Activated CD4-positive, alpha-beta T cell treated with anti-CD3 and anti-CD28 coated beads, Interleukin-2, Interleukin-4, amounts not matched to agents 100 ng/mL and 50 ng/mL, durations not matched to agents 16 hours and 8 hours (primary cell): ENCODE data around the gene USP16.

ENCODE experiments used
- DNase-seq: peaks from one replicate; pipeline ENCODE4 v3.0.0-alpha.2; 2020; ENCODE audit warnings: low spot score

Gene USP16

DNA sequence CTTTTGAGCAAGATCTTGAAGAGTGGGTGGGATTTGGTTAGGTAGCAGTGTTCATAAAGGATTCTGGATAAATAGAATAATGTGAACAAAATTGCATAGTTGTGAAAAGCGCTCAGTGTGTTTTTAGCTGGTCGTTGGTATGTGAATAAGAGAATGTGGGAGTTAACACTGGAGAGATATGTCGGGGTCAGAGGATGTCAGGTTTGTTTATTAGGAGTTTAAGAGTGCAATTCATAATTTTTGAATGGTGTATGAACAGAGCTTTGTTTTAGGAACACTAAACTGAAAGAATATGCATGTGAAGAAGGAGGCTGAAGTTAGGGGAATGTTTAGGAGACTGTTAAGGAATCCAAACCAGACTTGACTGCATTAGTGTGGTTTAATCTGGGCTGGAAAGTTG, 9.4 kb downstream of the USP16 start:
- no peak for DNase-seq

DNA sequence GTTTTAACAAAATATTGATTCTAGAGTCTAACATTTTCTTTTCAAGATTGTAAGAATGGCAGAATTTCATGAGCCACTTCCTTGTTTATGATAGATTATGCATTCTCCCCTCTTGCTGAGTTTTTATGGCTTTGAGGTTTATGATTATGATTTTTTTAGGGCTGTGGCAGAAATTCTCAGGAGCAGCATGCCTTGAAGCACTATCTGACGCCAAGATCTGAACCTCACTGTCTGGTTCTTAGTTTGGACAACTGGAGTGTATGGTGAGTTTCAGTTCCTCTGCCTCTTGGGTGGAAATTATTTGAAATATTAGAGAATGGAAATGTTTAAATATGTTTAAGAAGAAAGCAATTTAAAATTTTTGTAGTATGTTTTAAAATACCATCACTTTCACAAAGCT, 10.2 kb downstream of the USP16 start:
- no peak for DNase-seq

DNA sequence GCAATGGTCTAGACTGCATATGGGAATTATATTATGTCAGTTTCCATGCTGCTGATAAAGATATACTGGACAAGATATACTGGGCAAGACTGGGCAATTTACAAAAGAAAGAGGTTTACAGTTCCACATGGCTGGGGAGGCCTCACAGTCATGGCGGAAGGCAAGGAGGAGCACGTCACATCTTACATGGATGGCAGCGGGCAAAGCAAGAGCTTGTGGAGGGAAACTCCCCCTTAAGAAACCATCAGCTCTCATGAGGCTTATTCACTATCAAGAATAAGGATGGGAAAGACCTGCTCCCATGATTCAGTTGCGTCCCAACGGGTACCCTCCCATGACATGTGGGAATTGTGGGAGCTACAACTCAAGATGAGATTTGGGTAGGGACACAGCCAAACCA, 27.8 kb downstream of the USP16 start:
- no peak for DNase-seq

DNA sequence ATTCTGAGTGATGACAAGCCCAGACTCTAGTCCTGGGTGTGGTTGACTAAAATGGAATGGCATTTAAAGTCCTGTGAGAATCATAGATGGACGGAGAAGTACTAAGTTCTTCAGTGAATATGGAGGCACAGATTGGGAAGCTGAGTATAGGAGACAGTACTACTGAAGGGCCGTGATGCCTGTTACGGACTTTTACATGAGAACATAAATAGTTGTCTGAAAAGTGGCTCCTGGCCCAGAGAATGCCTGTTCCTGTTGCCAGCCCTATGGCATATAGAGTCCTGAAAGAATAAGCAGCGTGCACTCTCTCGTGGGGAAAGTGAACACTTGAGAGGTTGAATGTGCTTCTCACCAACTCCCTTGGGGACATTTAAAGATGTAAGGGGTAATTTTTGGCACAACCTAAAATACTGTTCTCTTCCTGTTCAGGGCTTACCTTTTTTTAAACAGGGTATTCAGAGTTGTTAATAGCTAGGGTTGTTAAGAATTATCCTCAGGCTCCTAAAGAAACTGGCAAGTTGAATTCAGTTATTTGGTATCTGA, 28.6 kb downstream of the USP16 start:
- no peak for DNase-seq

DNA sequence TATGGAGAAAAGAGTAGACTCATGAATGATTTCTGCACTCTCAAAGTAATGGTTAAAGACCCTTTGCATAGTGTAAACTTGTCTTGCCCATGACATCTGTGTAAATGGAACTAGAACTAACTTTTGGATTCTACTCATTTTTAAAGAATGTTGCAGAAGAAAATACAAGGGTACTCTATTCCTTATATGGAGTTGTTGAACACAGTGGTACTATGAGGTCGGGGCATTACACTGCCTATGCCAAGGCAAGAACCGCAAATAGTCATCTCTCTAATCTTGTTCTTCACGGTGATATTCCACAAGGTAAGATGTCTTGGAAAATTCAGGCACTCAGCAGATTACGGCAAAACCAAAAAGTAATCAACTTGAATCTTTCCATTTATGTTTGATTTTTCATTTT, 29.2 kb downstream of the USP16 start:
- DNase-seq = no peak

DNA sequence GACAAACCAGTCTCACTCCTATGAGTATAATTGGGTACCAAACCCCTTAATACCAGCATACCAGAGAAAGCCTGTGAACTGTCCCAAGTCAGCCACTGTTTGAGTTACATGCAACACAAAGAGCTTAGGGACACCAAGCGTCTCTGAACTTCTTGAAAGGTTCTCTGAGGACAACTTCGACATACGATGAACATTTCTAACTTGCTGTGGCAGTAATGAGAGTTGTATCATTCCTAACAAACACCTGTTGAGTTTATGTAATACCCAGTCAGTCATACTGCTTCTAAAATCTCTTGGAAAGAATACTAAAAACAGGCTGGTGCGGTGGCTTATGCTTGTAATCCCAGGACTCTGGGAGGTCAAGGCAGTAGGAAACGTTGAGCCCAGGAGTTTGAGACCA, 30.6 kb downstream of the USP16 start:
- DNase-seq = no peak

DNA sequence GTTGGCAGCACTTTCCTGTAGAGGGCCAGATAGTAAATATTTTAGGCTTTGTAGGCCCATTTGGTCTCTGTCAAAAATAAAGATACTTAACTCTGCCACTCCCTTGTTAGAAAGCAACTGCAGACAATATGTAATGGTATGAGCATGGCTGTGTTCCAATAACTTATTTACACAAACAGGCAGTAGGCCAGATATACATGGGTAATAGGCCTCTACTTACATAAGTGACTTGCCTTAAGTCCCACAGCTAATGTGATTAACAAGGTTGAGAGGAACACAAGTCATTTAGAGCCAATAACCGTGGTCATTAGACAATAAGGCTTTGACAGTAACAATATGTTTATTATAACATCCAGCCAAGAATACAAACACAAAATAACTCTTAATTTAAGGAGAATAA, 31.5 kb downstream of the USP16 start:
- DNase-seq = no peak

DNA sequence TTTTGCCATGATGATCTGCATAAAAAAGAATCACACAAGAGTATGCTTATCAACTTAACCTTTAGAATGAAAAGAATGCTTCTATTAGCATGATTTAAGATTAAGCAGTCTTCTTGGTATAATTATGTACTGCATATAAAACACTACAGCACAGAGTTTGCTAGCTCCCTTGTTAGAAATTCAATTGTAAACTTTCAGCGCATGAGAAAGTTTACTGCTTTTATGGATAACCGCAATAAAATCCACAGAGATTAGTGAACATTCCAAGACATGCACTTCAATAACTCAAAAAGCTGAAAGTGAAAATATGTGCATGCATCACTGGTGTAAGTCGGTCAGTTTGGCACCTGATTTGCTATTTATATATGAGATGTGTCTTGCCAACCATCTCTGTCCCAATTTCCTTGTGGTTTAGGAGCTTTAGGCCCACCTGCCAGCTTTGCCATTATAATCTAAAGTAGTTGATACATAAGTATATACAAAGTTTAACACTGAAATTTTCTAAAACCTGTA, 32.1 kb downstream of the USP16 start:
- no peak for DNase-seq

DNA sequence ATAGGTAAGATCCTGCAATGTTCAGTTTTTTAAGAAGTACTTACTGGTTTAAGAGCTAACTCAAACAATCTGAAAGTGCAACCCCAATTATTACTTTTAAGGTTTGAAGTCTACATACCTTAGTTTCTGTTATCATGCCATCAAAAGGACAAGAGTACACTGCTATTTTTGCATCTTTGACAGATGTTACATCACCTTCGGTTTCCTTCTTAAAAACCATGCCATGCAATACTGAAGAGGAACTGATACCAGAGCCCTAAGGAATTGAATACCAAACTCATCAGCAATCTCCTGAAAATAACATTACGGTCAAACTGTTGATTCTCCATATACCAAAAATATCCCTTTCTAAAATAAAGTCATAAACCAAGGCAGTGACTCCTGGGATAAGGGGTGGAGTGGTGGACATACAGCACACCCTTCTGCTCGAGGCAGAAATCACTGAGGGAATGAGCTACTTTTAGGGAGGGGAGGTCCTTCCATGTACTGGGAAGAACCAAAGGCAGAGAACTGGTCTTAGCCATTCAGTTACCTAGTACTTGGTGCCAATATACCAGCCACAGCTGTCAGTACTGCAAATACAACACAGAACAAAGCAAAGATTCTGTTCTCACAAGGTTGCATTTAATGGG, 40.5 kb downstream of the USP16 start:
- DNase-seq = no peak

DNA sequence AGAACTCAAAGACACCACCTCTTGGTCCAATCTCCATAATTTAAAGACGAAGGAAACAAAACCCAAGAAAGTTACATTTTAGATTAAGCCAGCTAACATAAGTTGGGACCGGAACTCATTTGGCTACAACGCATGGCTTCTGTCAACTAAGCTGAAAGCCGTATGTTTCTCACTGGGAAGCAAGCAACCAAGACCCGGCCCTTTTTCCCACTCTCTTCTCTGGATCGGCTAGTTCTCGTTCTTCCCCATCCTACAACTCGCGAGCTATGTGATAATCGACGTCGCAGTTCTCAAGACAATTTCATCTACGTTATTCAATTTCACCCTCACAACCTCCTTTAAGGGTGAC, 48.4 kb downstream of the USP16 start:
- no peak for DNase-seq

DNA sequence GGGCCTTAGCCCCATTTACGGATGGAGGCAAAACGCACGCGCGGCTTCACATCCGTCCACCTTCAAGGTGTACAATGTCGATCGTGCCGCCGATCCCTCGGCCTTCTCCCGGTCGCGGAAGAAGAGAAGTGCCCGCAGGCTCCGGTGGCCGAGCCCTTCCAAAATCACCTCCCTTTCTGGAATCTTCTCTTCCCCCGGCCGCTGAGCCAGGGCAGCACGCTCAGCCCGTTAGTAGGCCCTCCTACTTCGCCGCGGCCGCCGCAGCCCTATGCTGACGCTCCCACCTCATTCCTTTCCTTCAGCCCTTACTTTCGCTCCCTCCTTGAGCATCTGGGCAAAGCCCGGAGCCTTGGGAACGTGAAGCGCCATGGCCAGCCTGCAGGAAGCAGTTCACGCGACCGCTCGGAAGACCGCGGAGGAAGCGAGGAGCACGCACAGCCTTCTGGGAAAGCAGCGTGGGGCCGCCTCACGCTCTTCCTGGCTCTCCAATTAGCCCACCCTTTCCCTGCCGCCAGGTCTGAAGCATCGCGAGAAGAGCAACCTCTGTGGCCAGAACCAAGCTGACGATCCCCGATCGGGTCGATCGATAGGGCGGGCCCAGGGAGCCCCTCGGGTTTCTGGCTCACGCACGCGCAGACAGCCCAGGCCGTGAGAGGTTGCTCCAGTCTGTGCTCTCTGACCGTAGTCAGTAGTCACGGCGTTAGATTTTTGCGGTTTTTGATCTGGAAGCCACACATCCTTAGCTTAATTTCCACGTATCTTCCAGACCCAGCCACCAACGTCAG, 48.9 kb downstream of the USP16 start, which contains the start of gene CCT8:
Gene CCT8 (minus strand): TSS at position 427 of the 785 bp plus-strand sequence. CDS start 58 bp downstream, at position 369.
- peak; percentile 100 for DNase-seq

DNA sequence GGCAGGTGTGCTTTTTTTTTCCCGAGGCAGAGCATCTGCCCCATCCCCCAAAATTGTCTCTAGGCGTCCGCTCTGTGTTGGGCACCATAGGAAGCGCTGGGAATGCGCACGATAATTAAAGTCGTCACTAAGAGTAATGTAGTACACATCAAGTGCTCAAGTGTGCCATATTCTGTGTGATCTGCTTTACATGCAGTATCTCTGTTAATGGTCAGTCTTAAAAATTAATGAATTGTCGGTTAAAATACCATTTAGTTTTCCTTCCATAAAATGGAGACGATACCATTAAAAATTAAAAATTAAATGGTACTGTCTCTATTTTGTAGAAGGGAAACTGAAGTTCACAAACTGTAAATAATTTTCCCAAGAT, 49.5 kb downstream of the USP16 start:
- DNase-seq = no peak

DNA sequence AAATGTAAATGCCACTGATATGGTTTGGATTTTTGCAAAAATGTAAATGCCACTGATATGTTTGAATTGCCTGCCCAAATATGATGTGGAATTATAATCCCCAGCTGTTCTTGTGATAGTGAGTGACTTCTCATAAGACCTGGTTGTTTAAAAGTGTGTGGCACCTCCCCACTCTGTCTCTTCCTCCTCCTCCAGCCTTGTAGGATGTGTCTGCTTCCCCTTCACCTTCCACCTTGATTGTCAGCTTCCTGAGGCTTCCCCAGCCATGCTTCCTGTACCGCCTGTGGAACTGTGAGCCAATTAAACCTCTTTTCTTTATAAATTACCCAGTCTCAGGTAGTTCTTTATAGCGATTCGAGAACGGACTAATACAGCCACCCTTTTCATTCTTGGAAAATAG, 50.3 kb downstream of the USP16 start:
- DNase-seq = no peak

DNA sequence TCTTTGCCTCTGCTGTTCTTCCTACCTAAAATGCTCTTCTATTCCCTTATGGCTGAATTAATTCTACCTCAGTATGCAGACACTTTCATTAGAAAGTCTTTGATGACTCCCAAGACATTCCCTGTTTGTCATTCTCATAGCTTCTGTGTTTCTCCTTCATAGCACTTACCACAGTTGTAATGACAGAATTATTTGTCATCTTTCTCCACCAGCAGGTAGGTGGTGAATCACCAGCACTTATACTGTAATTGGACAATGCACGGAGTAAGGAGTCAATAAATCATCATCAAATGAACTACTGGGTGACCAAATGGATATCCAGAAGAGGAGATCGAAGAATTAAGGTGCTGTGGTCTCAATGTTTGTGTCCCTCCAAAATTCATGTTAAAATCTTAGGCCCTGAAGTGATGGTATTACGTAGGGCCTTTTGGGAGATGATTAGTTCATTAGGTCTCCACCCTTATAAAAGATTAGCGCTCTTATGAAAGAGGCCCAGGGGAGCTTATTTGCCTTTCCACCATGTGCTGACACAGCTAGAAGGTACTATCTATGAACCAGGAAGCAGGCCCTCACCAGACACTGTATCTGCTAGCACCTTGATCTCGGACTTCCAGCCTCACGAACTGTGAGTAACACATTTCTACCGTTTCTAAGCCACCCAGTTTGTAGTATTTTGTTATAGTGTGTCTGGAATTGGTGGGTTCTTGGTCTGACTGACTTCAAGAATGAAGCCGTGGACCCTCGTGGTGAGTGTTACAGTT, 51.4 kb downstream of the USP16 start:
- DNase-seq = no peak

DNA sequence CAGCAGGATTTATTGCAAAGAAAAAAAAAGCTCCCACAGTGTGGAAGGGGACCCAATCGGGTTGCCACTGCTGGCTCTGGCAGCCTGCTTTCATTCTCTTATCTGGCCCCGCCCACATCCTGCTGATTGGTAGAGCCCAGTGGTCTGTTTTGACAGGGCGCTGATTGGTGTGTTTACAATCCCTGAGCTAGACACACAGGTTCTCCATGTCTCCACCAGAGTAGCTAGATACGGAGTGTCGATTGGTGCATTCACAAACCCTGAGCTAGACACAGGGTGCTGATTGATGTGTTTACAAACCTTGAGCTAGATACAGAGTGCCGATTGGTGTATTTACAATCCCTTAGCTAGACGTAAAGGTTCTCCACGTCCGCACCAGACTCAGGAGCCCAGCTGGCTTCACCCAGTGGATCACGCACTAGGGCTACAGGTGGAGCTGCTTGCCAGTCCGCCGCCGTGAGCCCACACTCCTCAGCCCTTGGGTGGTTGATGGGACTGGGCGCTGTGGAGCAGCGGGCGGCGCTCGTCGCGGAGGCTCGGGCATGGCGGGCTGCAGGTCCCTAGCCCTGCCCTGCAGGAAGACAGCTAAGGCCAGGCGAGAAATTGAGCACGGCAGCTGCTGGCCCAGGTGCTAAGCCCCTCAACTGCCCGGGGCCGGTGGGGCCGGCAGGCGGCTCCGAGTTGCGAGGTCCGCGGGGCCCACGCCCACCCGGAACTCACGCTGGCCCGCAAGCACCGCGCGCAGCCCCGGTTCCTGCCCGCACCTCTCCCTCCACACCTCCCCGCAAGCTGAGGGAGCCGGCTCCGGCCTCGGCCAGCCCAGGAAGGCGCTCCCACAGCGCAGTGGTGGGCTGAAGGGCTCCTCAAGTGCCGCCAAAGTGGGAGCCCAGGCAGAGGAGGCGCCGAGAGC, 52.5 kb downstream of the USP16 start:
- peak; percentile 75 for DNase-seq

DNA sequence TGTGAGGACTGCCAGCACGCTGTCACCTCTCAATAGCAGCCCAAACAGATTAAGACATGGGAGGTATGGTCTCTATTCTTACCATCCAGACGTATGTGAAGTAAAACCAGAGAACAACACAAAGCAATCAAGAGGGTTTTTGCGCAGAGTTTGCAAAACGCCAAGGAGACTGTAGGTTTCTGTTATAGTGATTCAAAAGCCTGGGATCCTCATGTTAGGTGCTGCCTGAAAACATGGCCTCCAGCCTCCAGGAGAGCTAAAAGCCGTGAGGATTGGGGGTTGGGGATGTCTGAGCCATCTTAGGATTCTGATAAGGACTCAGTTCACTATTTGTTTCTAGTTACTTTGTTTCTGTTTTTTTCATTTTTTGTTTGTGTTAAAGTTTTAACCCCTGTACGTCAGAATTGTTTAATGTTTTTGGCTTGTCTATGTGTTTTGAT, 53.2 kb downstream of the USP16 start:
- no peak for DNase-seq

DNA sequence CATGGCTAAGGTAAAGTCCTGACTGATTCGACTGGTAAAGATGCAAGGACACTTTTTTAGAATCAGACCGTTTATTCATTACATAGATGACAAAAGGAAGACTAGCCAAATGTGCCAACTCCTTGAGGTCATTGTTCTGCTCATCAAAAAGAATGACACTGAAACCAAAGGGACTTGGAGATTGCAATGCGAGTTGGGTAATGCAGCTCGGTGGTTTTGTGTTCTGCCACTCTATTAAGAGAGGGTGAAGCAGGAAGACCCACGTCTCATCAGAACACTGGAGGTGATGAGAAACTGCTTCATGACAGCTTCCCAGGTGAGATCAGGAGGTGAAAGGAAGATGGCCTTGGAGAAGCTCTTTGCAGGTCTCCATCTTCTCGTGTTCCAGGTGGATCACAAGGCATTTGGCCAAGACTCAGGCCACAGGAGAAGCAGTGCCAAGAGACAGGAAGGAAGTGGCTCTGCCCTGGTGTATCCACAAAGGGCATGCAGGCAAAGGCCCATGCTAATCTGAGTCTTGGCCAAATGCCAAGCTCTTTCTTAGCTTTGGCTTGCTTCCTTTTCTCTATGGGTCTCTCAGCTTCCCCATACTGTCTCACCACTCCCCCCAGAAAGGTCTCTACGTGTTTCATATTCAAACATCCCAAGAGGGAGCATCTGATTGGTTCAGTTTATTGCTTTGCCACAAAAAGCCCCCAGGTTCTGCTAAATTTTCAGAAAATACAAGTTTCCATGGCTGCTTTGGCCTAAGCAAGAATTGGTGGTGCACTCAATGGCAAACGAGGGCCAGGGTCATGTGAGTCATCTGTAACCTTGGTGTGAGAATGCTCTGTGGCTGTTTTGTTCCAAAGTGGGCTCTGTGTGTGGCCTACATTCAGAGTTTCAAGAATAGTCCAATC, 54.6 kb downstream of the USP16 start:
- DNase-seq = peak; percentile 46

DNA sequence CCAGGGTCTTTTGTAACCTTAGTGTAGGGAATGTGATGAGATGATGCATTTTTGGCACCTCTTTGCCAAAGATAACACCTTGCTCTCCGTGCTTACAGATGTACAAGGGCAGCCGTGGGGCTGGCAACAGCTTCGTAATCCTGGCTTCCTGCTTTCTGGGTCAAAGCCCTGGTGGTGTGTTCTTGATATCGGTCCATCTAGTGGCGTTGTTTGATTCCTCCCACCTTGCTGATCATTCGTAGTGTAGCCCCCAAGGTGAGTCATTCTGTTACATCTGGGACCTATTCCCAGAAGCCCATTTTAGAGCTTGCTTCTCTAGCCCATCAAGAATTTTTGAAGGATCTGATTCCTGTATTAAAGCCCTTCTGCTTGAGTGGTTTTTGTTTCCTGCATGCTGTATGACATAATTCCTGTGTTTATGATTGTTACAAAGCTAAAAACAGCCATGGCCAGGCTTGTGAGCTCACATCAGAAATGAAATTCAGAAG, 56.0 kb downstream of the USP16 start:
- DNase-seq = no peak

DNA sequence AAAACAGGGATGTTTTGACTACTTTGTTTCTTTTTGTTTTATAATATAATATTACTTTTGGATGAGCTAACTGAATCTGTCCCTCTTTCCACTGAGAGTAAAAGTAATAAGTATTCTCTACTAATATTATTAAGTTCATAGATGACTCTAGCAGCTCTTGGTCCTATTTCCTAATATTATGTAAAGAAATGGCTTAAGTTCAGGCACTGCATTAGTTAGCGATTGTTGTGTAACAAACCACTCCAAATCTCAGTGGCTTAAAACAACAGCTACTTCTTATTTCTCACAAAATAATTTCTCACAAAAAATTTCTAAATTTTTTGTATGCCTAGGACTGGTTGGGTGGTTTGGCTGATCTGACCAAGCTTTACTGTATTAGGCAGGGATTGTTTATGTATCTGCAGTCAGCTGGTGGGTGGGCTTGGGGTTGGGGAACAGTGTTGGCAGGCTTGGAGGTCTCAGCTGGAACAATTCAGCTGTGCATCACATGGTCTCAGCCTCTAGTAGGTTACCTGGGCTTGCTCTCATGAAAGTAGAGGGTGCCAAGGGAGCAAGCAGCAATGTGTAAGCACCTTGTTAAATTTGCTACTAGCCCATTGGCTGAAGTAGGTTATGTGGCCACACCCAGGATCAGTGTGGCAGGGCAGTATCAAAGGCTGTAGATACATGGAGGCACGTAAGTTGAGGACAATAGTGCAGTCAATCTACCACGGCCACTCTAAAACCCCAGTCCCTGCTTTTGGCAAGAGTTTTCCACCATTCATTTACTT, 57.8 kb downstream of the USP16 start:
- no peak for DNase-seq

DNA sequence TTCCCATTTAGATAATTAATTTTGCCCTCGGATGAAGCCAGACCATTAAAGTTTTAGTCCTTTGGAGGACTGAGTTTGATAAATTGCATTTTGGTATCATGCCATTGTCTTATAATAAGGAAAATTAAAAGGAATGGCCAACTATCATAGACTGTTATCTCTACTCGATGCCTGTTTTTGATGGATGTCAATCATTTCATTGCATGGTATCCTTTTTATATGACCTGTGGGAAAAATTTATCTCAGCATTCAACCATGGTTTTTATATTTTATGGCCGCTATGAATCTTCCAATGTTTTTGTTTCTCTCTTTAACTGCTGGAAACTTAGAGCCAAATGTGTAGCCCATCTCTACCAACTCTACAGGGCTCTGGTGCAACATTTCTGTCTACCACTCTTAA, 58.8 kb downstream of the USP16 start:
- no peak for DNase-seq
